HepG2 (cell line): ENCODE measurements around the gene UPB1. TPM values are rescaled to one million over a fixed set of nuclear protein-coding genes. Genes with fewer than 3 reads are reported as not detected.
A peak's percentile ranks its signal among the peaks of the same experiment; 100 is the strongest.

ENCODE experiments used
- AKAP8 ChIP-seq: sonication (generic); formaldehyde crosslinking; IDR thresholded peaks from 2 replicates; pipeline ENCODE4 v1.5.1; 2020; ENCODE audit warnings: mild to moderate bottlenecking, missing genetic modification reagents
- CBX5 ChIP-seq: sonication (generic); formaldehyde crosslinking; IDR thresholded peaks from 2 replicates; pipeline ENCODE4 v1.4.0; 2020; ENCODE audit warnings: missing genetic modification reagents, borderline replicate concordance
- DDIT3 ChIP-seq: sonication (generic); formaldehyde crosslinking; IDR thresholded peaks from 2 replicates; pipeline ENCODE4 v1.4.0; 2020; ENCODE audit warnings: mild to moderate bottlenecking, missing genetic modification reagents
- EEA1 ChIP-seq: sonication (generic); formaldehyde crosslinking; IDR thresholded peaks from 2 replicates; pipeline ENCODE4 v1.5.1; 2020; ENCODE audit warnings: mild to moderate bottlenecking, missing genetic modification reagents, borderline replicate concordance
- FOXM1 ChIP-seq: sonication (generic); formaldehyde crosslinking; IDR thresholded peaks from 2 replicates; pipeline ENCODE4 v1.5.0; 2020; ENCODE audit warnings: missing genetic modification reagents
- HNF4G ChIP-seq, 2 experiments: sonication (generic) in 1 of 2; formaldehyde crosslinking in 1 of 2; IDR thresholded peaks; 2 replicates each; pipeline versions ENCODE4 v1.4.0 to v1.6.1; 2011 to 2020; ENCODE audit warnings: borderline replicate concordance in 2 of 2, low read depth in 2 of 2, mild to moderate bottlenecking in 2 of 2, low read length in 1 of 2, missing genetic modification reagents in 1 of 2, moderate library complexity in 1 of 2
- HOMEZ ChIP-seq: IDR thresholded peaks from 2 replicates; pipeline ENCODE4 v1.6.1; 2016; ENCODE audit warnings: low read depth
- JDP2 ChIP-seq: sonication (generic); formaldehyde crosslinking; IDR thresholded peaks from 2 replicates; pipeline ENCODE4 v1.8.1; 2022; ENCODE audit warnings: missing genetic modification reagents, borderline replicate concordance
- RARA ChIP-seq: IDR thresholded peaks from 2 replicates; pipeline ENCODE4 v1.6.1; 2016; ENCODE audit warnings: missing genetic modification reagents, missing compliant biosample characterization
- RBM22 ChIP-seq: fragments of 200-400 bp; formaldehyde crosslinking; optimal IDR thresholded peaks from 2 replicates; pipeline ENCODE3; 2017; ENCODE audit warnings: mild to moderate bottlenecking, low read length, moderate library complexity
- RFX1 ChIP-seq: fragments of 450-650 bp; IDR thresholded peaks from 2 replicates; pipeline ENCODE4 v1.6.1; 2017
- TBP ChIP-seq: sonication (generic); formaldehyde crosslinking; IDR thresholded peaks from 2 replicates; pipeline ENCODE4 v1.5.0; 2020; ENCODE audit warnings: missing genetic modification reagents
- TCF12 ChIP-seq, 2 experiments: fragments of 450-650 bp in 1 of 2; sonication (generic) in 1 of 2; formaldehyde crosslinking in 1 of 2; IDR thresholded peaks; 2 replicates each; pipeline versions ENCODE4 v1.6.1 to v1.8.0; 2017 to 2022; ENCODE audit warnings: antibody characterized with exemption in 1 of 2, mild to moderate bottlenecking in 1 of 2, missing genetic modification reagents in 1 of 2, moderate library complexity in 1 of 2
- ZBTB34 ChIP-seq: sonication (generic); formaldehyde crosslinking; IDR thresholded peaks from 2 replicates; pipeline ENCODE4 v1.8.0; 2022; ENCODE audit warnings: mild to moderate bottlenecking, missing genetic modification reagents
- ZNF230 ChIP-seq: sonication (generic); formaldehyde crosslinking; IDR thresholded peaks from 2 replicates; pipeline ENCODE4 v1.4.0; 2020; ENCODE audit warnings: mild to moderate bottlenecking, missing genetic modification reagents
- ZNF367 ChIP-seq: sonication (generic); formaldehyde crosslinking; IDR thresholded peaks from 2 replicates; pipeline ENCODE4 v1.4.0; 2020; ENCODE audit warnings: missing genetic modification reagents, borderline replicate concordance
- ZNF562 ChIP-seq: sonication (generic); formaldehyde crosslinking; IDR thresholded peaks from 2 replicates; pipeline ENCODE4 v1.8.0; 2022; ENCODE audit warnings: missing genetic modification reagents, borderline replicate concordance
- ZNF83 ChIP-seq: sonication (generic); formaldehyde crosslinking; IDR thresholded peaks from 2 replicates; pipeline ENCODE4 v1.4.0; 2020; ENCODE audit warnings: missing genetic modification reagents, mild to moderate bottlenecking, borderline replicate concordance
- ZNF878 ChIP-seq: sonication (generic); formaldehyde crosslinking; IDR thresholded peaks from 2 replicates; pipeline ENCODE4 v1.8.1; 2023; ENCODE audit warnings: mild to moderate bottlenecking, missing genetic modification reagents, moderate library complexity
- ZSCAN12 ChIP-seq: sonication (generic); formaldehyde crosslinking; IDR thresholded peaks from 2 replicates; pipeline ENCODE4 v1.9.0; 2021; ENCODE audit warnings: mild to moderate bottlenecking, missing genetic modification reagents
- ZSCAN22 ChIP-seq: sonication (generic); formaldehyde crosslinking; IDR thresholded peaks from 2 replicates; pipeline ENCODE4 v1.4.0; 2020; ENCODE audit warnings: mild to moderate bottlenecking, missing genetic modification reagents
- polyA plus RNA-seq, 8 experiments: library from polyadenylated mRNA; depleted of rRNA in 3 of 8; stranded (reverse) in 7 of 8; unstranded in 1 of 8; fragments of >200 nt; fragmentation: Illumina TruSeq in 4 of 8; extraction: Trizol in 4 of 8; gene quantifications; 2 replicates each; pipeline versions ENCODE4 v1.2.1 to v1.2.3, GENCODE V29; 2011 to 2016; ENCODE audit warnings: low read depth in 4 of 8, missing spikeins in 1 of 8, mixed read lengths in 1 of 8; ENCODE audit not compliant: insufficient read depth in 1 of 8
- total RNA-seq, 5 experiments: library from RNA; depleted of rRNA; stranded (reverse); fragments of >200 nt; fragmentation: Illumina TruSeq; extraction: Trizol; gene quantifications; 2 replicates each; pipeline ENCODE4 v1.2.3, GENCODE V29; 2016; ENCODE audit warnings: low read depth in 1 of 5
- TF ChIP-seq, protein P1 (sequence below): sonication (generic); formaldehyde crosslinking; IDR thresholded peaks from 2 replicates; pipeline ENCODE4 v1.5.0; 2020; ENCODE audit warnings: missing genetic modification reagents
- TF ChIP-seq, protein P2 (sequence below), 2 experiments: fragments of 450-650 bp in 1 of 2; sonication (generic) in 1 of 2; formaldehyde crosslinking; IDR thresholded peaks; 2 replicates each; pipeline versions ENCODE4 v1.5.0 to v1.8.0; 2020 to 2022; ENCODE audit warnings: mild to moderate bottlenecking in 1 of 2, missing genetic modification reagents in 1 of 2

UPB1 gene
- total and polyA plus RNA-seq, 2 of the 13 experiments (the other 11 are each of a cell fraction or from before 2014, with no cell fraction given): 0.38 to 1.2 TPM

GRCh38 chr22:24555165-24556039 lies 60.3 kb downstream of the UPB1 start, which contains the start of gene SNRPD3 (continued):
- no peak; the same call in 1 of the 2 replicates for TF ChIP-seq HNF4G (IDR thresholded peaks at IDR 0.05; ENCODE audit: borderline replicate concordance, low read depth, low read length)
- 0 out of 2 replicates have a peak, but pooled peaks have one; percentile 37 for TF ChIP-seq HNF4G (CRISPR knock-in tag; IDR thresholded peaks at IDR 0.05; ENCODE audit: borderline replicate concordance, low read depth)
- TF ChIP-seq ZNF367 (CRISPR knock-in tag): no peak
- TF ChIP-seq, protein P1, sequence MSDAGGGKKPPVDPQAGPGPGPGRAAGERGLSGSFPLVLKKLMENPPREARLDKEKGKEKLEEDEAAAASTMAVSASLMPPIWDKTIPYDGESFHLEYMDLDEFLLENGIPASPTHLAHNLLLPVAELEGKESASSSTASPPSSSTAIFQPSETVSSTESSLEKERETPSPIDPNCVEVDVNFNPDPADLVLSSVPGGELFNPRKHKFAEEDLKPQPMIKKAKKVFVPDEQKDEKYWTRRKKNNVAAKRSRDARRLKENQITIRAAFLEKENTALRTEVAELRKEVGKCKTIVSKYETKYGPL (CRISPR knock-in tag): no peak
- TF ChIP-seq FOXM1 (CRISPR knock-in tag): 0 out of 2 replicates have a peak, but pooled peaks have one; percentile 37
- TF ChIP-seq ZBTB34 (CRISPR knock-in tag): 0 out of 2 replicates have a peak, but pooled peaks have one; percentile 81
- TF ChIP-seq HOMEZ (CRISPR knock-in tag): no peak
- TF ChIP-seq RARA (CRISPR knock-in tag): peak; percentile 34; the same call in 1 of the 2 replicates
- TF ChIP-seq DDIT3 (CRISPR knock-in tag): no peak
- TF ChIP-seq, protein P2, sequence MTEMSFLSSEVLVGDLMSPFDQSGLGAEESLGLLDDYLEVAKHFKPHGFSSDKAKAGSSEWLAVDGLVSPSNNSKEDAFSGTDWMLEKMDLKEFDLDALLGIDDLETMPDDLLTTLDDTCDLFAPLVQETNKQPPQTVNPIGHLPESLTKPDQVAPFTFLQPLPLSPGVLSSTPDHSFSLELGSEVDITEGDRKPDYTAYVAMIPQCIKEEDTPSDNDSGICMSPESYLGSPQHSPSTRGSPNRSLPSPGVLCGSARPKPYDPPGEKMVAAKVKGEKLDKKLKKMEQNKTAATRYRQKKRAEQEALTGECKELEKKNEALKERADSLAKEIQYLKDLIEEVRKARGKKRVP (CRISPR knock-in tag; IDR thresholded peaks at IDR 0.05): 0 out of 4 replicates have a peak, but pooled peaks of 1 of the 2 experiments have one; percentile 50
- TF ChIP-seq ZNF83 (CRISPR knock-in tag): peak; percentile 49; the same call in 1 of the 2 replicates
- TF ChIP-seq EEA1 (CRISPR knock-in tag): peak; percentile 98
- TF ChIP-seq ZNF230 (CRISPR knock-in tag): no peak
- TF ChIP-seq RFX1: no peak
- TF ChIP-seq ZNF562: no peak
- TF ChIP-seq ZSCAN12 (CRISPR knock-in tag): no peak
- TF ChIP-seq RBM22: no peak
- no peak; the same call in 1 of the 2 replicates for TF ChIP-seq ZNF878 (CRISPR knock-in tag)
- TF ChIP-seq TCF12 (IDR thresholded peaks at IDR 0.05): no peak
- TF ChIP-seq TCF12 (CRISPR knock-in tag; IDR thresholded peaks at IDR 0.05): peak; percentile 81
- TF ChIP-seq JDP2 (CRISPR knock-in tag): no peak
- TF ChIP-seq CBX5: peak; percentile 94
- TF ChIP-seq ZSCAN22 (CRISPR knock-in tag): no peak
- TF ChIP-seq TBP (CRISPR knock-in tag): no peak
- peak; percentile 83 for TF ChIP-seq AKAP8 (CRISPR knock-in tag)
